GM21381 (cell line): ENCODE measurements around the gene MAPK8IP3.

Experiments used
- ATAC-seq: cut with Tn5 transposase; IDR thresholded peaks from one replicate; pipeline ENCODE4 v1.9.1; 2021; ENCODE audit warnings: mild to moderate bottlenecking, moderate library complexity; ENCODE audit not compliant: unreplicated experiment

Gene MAPK8IP3, protein sequence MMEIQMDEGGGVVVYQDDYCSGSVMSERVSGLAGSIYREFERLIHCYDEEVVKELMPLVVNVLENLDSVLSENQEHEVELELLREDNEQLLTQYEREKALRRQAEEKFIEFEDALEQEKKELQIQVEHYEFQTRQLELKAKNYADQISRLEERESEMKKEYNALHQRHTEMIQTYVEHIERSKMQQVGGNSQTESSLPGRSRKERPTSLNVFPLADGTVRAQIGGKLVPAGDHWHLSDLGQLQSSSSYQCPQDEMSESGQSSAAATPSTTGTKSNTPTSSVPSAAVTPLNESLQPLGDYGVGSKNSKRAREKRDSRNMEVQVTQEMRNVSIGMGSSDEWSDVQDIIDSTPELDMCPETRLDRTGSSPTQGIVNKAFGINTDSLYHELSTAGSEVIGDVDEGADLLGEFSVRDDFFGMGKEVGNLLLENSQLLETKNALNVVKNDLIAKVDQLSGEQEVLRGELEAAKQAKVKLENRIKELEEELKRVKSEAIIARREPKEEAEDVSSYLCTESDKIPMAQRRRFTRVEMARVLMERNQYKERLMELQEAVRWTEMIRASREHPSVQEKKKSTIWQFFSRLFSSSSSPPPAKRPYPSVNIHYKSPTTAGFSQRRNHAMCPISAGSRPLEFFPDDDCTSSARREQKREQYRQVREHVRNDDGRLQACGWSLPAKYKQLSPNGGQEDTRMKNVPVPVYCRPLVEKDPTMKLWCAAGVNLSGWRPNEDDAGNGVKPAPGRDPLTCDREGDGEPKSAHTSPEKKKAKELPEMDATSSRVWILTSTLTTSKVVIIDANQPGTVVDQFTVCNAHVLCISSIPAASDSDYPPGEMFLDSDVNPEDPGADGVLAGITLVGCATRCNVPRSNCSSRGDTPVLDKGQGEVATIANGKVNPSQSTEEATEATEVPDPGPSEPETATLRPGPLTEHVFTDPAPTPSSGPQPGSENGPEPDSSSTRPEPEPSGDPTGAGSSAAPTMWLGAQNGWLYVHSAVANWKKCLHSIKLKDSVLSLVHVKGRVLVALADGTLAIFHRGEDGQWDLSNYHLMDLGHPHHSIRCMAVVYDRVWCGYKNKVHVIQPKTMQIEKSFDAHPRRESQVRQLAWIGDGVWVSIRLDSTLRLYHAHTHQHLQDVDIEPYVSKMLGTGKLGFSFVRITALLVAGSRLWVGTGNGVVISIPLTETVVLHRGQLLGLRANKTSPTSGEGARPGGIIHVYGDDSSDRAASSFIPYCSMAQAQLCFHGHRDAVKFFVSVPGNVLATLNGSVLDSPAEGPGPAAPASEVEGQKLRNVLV (N-terminal part only)

GRCh38 chr16:1705688-1706385, at the start of gene MAPK8IP3:
TSS of gene MAPK8IP3 (plus strand) at chr16:1706195. CDS start at chr16:1706340, 145 bp downstream.
- peak; percentile 86 for ATAC-seq

- ATAC-seq: no peak
Measured at GRCh38 chr16:1656808-1657617, 49.0 kb upstream of the MAPK8IP3 start.

DNA sequence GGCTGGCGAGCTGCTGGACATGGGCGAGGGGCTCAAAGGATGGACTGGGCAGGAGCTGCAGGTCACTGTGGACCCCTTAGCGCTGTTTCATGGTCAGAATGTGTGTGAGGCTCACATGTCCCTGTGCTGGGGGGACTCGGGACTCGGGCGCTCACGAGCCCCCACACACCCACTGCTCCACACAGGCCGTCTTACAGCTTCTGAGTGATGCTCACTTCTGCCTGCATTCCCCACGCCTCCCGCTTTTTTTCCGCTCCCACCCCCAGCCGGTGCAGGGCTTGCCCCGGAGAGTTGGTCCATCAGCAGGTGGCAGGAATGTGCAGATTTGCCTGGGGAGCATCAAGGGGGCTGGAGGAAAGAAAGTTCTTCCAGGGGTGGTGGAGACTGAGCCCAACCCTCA, 48.2 kb upstream of the MAPK8IP3 start:
- ATAC-seq: no peak

DNA sequence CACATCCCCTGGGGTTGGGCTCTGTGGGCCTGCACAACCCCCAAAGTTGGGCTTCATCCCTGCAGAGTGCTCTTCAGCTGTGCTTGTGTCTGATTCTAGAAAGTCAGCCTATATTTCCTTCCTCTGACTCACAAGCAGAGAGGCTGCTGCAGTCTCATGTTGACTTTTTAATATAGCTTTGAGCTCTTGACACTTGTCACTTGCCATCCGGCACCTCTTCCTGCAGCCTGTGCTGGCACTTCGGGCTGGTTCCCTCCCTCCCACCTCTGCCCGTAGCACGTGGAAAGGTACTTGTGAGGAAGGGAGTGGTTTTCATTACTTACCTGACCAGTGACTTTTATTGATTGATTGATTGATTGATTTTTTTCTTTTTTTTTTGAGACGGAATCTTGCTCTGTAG, 47.0 kb upstream of the MAPK8IP3 start:
- ATAC-seq: no peak

DNA sequence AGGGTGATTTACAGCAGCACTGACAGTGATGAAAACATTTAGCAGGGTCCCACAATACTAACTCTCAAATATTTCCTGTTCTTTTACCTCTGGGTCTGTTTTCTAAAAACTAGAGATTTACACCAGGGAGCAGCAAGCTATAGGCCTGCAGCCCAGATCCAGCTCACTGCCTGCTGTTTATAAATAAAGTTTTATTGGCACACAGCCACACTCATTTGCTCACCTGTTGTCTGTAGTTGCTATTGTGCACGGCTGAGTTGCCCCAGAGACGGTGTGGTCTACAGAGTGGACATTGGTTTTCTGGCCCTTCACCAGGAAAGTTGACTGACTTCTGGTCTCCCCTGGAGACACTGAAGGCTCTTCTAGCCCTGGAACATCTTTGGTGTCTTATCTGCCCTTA, 44.2 kb upstream of the MAPK8IP3 start:
- no peak for ATAC-seq

DNA sequence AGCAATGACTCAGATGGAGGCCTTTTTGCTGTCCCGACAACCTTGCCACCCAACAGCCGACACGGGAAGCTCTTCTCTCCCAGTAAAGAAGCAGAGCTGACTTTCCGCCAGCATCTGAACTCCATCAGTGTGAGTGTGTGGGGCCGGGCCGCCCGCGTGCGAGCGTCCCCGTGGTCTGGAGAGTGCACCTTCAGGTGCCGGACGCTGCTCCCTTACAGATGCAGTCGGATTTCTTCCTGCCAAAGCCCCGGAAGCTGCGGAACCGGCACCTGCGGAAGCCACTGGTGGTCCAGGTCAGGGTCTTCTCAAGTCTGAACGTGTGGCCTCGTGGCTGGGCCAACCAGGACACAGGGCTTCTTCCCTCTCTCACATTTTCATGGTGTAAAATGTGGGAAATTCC, 43.5 kb upstream of the MAPK8IP3 start:
- ATAC-seq: no peak

DNA sequence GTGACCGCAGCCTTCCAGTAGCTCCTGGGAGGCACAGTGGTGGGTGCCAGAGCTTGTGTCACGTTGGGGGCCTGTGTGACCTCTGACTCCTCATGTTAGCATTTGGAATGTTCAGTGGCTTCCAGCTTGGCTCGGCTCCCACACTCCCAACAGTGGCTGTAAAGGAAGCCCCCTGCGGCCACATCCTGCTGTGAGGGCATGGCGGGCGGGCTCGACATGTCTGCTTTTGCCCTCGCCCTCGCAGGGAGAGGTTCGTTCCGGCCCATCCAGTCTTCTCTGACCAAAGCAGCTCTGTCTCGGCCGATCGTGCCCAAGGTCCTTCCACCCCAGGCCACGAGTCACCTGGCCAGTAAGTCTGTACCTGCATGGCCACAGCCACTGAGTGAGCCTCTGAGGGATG, 40.2 kb upstream of the MAPK8IP3 start:
- no peak for ATAC-seq

DNA sequence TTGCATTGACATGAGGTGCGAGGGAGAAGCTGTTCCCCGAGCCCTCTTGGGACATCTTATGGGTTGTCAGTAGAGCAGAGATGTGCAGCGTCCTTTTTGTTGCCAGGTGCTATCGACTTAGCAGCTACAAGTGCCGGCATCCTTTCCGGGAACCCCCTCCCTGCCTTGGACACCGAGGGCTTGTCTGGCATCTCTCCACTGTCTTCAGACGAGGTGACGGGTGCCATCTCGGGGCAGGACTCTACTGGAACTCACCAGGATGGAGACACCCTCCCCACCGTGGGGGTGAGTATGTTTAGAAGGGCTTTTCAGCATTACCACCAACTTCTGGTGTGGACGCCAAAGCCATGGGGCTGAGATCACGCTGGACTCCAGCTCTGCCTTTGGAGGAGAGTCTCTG, 39.7 kb upstream of the MAPK8IP3 start:
- ATAC-seq: no peak

DNA sequence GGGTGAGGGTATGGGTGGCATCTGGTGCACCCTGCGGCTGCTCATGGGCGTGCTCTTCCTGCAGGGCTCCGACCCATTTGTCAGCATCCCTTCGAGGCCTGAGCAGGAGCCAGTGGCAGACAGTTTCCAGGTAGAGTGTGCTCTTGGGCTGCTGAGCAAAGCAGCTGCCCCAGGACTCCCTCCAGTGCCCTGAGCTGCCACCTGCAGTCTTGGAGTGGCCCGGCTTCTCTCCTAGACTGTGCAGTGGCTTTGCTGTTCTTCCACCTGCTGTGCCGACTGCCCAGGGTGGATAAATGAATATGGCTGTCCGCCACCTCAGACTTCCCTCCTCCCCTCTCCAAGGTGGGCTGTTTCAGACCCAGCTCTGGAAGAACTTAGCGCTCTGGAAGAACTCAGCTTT, 38.7 kb upstream of the MAPK8IP3 start:
- ATAC-seq: no peak

DNA sequence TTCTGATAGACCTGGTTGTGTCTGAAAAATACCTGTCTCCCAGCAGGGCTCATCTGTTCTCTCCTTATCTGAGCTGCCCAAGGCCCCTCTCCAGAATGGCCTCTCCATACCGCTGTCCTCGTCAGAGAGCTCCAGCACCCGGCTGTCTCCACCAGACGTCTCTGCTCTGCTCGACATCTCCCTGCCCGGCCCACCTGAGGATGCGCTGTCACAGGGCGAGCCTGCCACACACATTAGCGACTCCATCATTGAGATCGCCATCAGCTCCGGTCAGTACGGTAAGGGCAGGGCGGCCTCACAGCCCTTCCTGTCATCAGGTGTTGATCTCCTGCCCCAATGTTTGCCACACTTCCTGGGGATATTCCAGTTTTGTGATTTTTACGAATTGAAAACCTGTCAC, 38.1 kb upstream of the MAPK8IP3 start:
- no peak for ATAC-seq

DNA sequence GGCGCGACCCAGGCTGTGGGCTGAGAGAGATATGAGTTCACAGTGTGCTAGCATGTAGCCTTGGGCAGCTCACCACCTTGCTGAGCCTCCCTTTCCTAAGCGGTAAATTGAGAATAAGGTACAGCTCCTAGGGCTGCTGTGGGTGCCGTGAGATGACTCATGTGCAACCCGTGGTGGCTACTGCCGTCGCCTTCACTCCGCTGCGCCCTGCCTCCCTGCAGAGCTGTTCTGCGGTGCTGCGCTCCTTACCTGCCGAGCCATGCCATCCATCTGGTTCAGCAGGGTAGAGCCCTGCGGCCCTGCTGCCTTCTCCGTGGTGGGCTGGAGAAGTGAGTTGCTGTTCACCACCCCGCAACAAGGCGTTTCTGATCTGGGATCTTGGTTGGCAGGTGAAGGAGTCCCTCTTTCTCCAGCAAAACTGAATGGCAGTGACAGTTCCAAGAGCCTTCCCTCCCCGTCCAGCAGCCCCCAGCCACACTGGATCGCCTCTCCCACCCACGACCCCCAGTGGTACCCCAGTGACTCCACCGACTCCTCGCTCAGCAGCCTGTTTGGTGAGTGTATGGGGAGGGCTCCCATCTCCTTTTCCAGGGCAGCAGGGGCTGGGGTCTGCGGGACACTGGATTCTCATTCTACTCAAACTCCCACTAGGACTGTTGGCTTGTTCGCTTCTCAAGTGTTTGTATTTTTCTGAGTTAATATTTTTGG, 37.2 kb upstream of the MAPK8IP3 start:
- ATAC-seq: no peak

DNA sequence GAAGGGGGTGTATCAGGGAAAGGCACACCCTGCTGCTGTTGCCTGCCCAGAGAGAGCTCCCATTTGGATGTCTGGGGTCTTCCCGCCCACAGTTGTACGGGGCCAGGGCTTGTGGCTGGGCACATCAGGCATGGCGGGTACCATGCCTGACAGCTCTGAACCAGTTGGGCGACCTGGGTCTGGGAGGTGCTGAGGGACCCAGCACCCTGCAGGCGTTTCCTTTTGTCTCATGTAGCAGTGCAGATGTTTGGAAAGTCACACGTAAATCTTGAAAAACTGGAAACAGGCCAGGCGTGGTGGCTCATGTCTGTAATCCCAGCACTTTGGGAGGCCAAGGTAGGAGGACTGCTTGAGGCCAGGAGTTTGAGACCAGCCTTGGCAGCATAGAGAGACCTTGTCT, 36.3 kb upstream of the MAPK8IP3 start:
- ATAC-seq: no peak

DNA sequence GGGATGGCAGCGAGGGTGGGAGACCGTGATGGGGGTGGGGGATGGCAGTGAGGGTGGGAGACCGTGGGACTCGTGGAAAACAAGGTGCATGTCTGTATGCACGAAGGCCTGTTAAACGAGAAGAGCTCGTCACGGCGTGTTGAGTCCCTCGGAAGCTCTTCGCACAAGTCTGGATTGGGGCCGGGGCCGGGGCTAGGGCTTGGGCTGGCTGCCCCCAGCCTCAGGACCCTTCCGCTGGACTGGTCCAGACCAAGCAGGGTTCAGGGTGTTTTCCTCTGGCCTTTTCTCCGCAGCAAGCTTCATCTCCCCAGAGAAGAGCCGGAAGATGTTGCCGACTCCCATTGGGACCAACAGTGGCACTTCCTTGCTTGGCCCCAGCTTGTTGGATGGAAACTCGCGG, 35.6 kb upstream of the MAPK8IP3 start:
- ATAC-seq: no peak

DNA sequence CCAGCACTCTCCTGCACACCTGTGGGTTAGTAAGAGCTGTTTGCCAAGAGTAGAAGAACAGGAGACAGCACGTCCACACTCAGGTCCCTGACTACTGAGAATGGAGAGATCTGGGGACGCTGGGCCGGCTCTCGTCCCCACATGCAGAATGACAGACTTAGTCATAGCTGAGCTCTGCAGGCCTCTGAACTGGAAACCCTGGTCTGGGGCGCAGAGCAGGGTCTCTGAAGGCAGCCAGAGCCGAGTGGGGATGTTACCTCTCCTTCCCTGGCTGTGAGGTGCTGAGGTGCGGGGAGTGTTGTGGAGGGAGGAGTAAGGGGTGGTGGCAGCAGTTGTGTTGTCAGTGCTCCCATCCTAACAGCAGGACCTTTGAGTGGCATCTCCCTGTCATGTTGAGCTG, 35.1 kb upstream of the MAPK8IP3 start:
- no peak for ATAC-seq

DNA sequence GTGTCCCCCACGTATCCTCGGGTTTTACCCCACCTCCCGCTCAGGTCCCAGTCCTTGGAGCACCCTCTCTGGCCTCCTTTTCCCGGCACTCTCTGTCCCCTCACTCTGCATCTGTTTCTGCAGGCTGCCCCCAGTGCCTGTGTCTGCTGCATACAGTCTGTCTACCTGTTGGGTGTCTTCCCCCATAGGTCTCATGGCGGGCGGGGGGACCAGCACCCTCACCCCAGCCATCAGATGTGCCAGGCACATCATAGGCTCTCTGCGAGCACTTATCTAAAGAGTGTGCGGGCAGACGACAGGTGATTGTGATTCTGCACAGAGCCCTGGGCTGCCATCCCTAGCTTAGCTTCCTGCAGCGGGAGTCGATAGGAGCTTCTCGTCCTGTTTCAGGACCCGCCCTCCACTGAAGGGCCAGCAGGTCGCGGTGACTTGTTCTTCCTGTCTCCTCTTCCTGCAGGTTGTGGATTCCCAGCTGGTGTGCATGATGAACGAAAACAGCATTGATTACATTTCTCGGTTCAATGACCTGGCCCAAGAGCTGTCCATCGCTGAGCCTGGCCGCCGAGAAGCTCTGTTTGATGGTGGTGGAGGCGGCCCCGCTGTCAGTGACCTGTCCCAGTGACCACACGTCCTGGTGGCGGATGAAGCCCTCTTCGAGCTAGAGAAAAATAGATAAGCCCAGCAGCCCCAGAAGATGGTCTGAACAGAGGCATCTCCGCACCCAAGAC, 32.4 kb upstream of the MAPK8IP3 start:
- ATAC-seq: no peak

DNA sequence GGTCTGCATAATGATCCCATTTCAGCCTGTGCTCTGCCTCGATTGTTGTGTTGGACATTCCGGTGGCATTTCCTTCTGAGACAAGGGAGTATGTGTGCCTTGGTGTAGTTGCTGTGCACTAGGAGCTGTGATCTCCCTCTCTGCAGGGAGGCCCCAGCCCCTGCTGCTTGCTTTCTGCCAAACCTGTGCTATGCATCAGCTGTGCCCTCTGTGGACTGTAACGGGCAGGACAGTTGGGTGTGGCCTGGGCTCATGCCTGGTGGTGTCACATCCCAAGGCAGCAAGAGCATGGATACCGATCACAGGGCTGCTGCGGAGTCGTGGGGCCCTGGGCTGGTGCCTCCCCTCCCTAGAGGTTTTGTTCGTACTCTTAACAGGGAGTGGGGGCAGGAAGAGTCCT, 31.7 kb upstream of the MAPK8IP3 start:
- no peak for ATAC-seq

DNA sequence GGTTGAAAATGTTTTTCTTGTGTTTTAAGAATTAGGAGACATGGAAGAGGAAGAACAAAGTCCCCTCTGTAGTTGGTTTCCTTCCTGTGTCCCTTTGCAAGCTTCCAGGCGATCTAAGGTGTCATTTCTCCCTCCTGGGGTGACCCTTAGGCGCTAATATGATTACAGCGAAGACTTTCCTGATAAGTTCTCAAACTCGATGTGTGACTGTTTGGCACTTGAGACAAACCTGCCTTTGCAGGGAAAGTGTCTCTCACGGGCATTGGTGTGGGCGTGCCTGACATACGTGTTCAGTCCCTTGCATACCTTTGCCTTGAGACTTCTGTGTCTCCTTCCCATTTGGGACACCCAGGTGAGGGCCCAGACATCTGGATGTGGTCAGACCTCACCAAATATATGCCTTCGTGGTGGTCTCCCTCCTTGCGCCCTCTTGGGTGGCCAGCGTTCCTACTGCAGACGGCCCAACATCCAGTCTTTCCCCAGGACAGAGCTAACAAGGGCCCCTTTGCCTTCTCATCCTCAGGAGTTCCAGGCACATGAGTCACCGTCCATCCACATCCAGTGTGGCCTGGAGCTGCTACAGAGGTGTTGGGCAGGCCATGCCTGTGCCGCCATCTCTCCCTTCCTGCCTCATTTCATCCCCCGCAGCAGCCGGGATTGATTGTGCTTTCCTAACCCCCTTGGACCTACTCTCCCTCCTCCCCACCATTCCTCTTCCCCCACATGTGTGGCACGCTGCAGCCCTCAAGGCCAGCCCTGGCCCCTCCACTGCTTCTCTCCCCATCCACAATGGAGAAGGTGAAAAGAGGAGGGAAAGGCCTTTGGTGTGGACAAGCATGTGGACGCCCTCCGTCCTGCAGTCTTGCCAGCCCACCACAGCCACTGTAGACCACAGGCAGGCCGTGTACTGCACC, 31.0 kb upstream of the MAPK8IP3 start:
- ATAC-seq: no peak
